HepG2 (cell line): Measurements from ENCODE around the gene SLC5A12.

Source experiments
- CBX1 ChIP-seq: IDR thresholded peaks from one replicate; pipeline ENCODE4 v1.6.1; 2016; ENCODE audit warnings: antibody characterized with exemption, low read depth
- HNF4A ChIP-seq: sonication (generic); formaldehyde crosslinking; IDR thresholded peaks from 2 replicates; pipeline ENCODE4 v1.4.0; 2020; ENCODE audit warnings: missing genetic modification reagents
- PTBP1 ChIP-seq: fragments of 200-400 bp; formaldehyde crosslinking; IDR thresholded peaks from 2 replicates; pipeline ENCODE4 v1.6.1; 2018; ENCODE audit warnings: low read length, low read depth; ENCODE audit not compliant: poor library complexity, severe bottlenecking
- ZNF24 ChIP-seq: fragments of 450-650 bp; IDR thresholded peaks from 2 replicates; pipeline ENCODE4 v1.6.1; 2017; ENCODE audit warnings: antibody characterized with exemption, mild to moderate bottlenecking

- TF ChIP-seq CBX1 (no peak), ZNF24 (no peak), PTBP1 (no peak), HNF4A (no peak)
These were observed 98.7 kb downstream of the SLC5A12 start for GRCh38 chr11:26623076-26623659.
